HL-60/S4 treated with phorbol 12-myristate 13-acetate at 8.2 ng/mL for 4 days and 3 days (cell line): ENCODE measurements around the gene WFDC2.

Experiments
- in situ Hi-C: fragments of 300-500 bp; cut with MboI; formaldehyde crosslinking; loops from 2 replicates; pipeline ENCODE4 v1.15.0; 2022; ENCODE audit warnings: low sequenced_read_pairs

The WFDC2 gene

GRCh38 chr20:45495501-45495941, 26.0 kb downstream of the WFDC2 start:
- in situ Hi-C loops: no loop called here

- in situ Hi-C loops: no loop called here
These were observed 26.6 kb downstream of the WFDC2 start for GRCh38 chr20:45496166-45496565.

DNA sequence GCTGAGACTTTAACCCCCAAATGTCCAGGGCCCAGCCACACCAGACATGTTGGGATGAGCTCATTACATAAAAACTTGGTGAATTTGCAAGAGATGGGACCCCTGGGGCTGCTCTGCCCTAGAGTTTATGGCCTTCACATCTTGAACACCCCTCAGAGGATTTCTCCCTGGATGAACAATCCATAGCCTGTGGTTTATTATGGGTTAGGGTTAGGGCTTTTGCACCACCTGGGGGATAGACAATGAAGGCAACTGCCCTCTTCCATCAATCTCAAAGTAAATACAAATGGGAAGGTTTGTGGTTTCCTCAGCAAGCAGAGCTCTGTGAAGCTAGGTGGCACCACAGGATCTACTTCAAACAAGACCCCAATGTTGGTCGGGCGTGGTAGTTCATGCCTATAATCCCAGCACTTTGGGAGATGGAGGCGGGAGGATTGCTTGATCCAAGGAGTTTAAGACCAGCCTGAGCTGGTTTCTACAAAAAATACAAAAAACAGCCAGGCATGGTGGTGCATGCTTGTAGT, 28.5 kb downstream of the WFDC2 start:
- in situ Hi-C loops: no loop called here

GRCh38 chr20:45500022-45500421, 30.5 kb downstream of the WFDC2 start:
- in situ Hi-C loops: no loop called here

GRCh38 chr20:45501600-45501999, 32.0 kb downstream of the WFDC2 start:
- in situ Hi-C loops: no loop called here

DNA sequence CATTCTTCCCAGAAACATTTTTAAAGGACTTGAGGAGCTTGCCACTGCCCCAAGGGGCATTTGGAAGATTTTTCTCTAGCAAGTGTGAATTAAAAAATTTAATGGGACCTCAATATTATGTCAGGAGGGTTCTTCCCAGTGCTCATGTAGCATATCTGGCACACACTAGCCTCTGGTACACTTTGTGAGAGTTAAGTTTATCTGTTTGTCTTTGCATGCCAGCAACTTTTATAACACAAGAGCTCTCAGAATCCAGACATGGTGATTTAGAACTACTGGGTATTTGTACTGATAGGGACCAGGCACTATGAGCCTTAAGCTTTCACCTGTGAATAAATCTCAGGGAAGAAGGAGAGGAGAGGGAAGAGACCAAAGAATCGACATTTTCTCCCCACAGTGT, 33.0 kb downstream of the WFDC2 start:
- in situ Hi-C loops: no loop called here

GRCh38 chr20:45503403-45503802, 33.9 kb downstream of the WFDC2 start:
- in situ Hi-C loops: no loop called here

DNA sequence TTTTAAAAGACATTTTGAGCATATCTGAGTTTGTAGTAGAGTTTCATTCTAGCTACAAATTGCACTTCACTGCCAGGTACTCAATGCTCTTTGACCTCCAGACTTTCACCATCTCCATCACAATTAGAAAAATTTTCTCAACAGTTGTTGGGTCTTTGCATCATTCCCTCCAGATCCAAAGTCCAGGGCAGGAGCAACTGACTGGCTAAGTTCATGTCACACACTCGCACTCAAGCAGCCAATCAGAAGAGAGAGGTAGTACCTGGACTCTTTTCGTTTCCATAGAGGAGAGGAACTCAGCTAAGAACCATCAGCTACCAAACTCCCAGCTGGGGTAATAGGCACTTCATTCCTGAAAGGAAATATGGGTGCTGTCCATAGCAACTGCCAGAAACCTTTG, 36.8 kb downstream of the WFDC2 start:
- in situ Hi-C loops: no loop called here

GRCh38 chr20:45507011-45507820, 37.7 kb downstream of the WFDC2 start:
- in situ Hi-C loops: no loop called here

DNA sequence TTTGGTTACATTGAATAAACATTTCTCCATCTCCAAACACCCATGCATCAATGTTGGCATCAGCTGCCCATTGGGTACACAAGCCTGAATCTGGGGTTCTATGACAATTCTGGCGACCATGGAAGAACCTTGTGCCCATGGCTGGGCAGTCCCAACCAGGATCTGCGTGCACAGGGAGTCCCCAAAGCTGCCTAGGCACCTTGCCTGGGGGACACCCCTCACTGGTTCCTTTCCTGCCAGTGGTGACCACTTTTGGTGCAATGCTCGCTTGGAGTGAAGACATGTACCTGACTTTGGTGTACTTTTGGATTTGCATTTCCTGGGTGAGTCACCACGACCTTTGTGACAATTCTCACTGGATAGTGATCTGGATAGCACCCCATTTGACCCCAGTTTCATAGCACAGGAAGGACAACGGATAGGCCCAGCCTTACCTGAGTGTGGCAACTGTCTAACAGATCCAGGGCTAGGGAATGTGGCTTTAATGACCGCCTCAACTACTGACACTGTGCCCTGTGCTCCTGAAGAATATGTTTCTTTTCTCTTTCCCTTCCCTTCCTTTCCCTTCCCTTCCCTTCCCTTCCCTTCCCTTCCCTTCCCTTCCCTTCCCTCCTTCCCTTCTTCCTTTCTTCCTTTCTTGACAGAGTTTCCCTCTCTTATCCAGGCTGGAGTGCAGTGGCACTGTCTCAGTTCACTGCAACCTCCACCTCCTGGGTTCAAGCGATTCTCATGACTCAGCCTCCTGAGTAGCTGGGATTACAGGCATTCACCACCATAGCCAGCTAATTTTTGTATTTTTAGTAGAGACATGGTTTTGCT, 38.7 kb downstream of the WFDC2 start:
- in situ Hi-C loops: no loop called here

DNA sequence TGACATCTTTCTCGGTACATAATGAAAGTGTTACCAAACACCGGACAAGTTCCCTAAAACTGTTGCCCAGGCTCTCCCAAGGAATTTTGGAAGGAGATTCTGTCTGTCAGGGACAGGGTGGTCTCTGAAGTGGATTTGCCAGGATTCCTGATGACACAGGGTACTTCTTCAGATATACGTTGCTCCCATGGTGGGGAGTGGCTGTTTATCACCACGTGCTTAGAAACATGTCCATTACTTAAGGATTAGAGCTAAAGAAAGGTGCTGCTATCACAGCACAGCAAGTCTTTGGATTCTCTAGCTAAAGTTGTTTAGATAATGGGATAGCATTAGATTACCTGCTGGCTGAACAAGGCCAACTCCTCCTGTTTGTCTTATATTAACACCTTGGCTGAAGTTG, 39.5 kb downstream of the WFDC2 start:
- in situ Hi-C loops: no loop called here

GRCh38 chr20:45510242-45510862, 40.8 kb downstream of the WFDC2 start:
- in situ Hi-C loops: no loop called here

- in situ Hi-C loops: no loop called here
These were observed 45.8 kb downstream of the WFDC2 start, which contains the start of gene SPINT3 for GRCh38 chr20:45515147-45515913. Gene SPINT3, minus strand, starts transcription at chr20:45515622. Its CDS starts 14 bp downstream, at chr20:45515608.

GRCh38 chr20:45518282-45518681, 48.7 kb downstream of the WFDC2 start:
- in situ Hi-C loops: no loop called here

DNA sequence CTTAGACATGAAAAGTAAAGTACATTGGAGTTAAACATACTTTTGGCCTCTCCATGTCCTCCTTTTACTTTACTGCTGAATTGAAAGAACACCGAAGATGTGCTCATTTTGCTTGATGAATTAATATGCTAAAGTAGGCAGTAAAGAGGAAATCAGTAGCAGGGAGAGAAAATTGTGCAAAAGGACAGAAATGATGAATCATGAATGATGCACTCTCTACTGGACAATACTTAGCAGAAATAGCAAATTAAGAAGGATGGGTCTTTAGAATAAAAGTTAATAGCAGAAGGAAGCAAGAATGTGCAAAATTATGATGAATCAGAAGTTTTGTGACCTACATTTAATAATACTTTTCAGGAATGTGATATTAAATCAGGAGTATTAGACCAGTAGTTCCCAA, 54.3 kb downstream of the WFDC2 start:
- in situ Hi-C loops: no loop called here

- in situ Hi-C loops: no loop called here
These were observed 57.7 kb downstream of the WFDC2 start for GRCh38 chr20:45527294-45527693.
